Neural cell (in vitro differentiated cells): Measurements from ENCODE around the gene ATP6V1F.

Experiments
- EP300 ChIP-seq: fragments of 450-650 bp; conservative IDR thresholded peaks from 2 replicates; pipeline ENCODE4 v1.6.1; 2014; ENCODE audit warnings: antibody characterized with exemption, mild to moderate bottlenecking, moderate library complexity; ENCODE audit not compliant: poor library complexity, severe bottlenecking
- EZH2 ChIP-seq: fragments of 200-600, 300-800 bp; shearing (Covaris generic), sonication (generic); IDR thresholded peaks from 2 replicates; pipeline ENCODE4 v1.6.1; 2014; ENCODE audit warnings: antibody characterized with exemption, low read length, borderline replicate concordance, mild to moderate bottlenecking; ENCODE audit not compliant: insufficient read depth, poor library complexity, severe bottlenecking
- MXI1 ChIP-seq: fragments of 450-650 bp; conservative IDR thresholded peaks from 2 replicates; pipeline ENCODE4 v1.6.1; 2014; ENCODE audit warnings: antibody characterized with exemption, mild to moderate bottlenecking; ENCODE audit not compliant: poor library complexity, severe bottlenecking
- POLR2AphosphoS5 ChIP-seq: IDR thresholded peaks from 2 replicates; pipeline ENCODE4 v1.6.1; 2012
- RAD21 ChIP-seq: fragments of 450-650 bp; conservative IDR thresholded peaks from 2 replicates; pipeline ENCODE4 v1.6.1; 2014; ENCODE audit warnings: antibody characterized with exemption, mild to moderate bottlenecking, moderate library complexity
- REST ChIP-seq: IDR thresholded peaks from 2 replicates; pipeline ENCODE4 v1.6.1; 2012; ENCODE audit warnings: borderline replicate concordance
- SMC3 ChIP-seq: fragments of 450-650 bp; conservative IDR thresholded peaks from 2 replicates; pipeline ENCODE4 v1.6.1; 2014; ENCODE audit warnings: antibody characterized with exemption, mild to moderate bottlenecking, moderate library complexity; ENCODE audit not compliant: poor library complexity
- TAF1 ChIP-seq: IDR thresholded peaks from 2 replicates; pipeline ENCODE4 v1.6.1; 2012; ENCODE audit warnings: low read depth
- TF ChIP-seq, protein P1 (sequence below): fragments of 450-650 bp; IDR thresholded peaks from 2 replicates; pipeline ENCODE4 v1.5.1; 2014; ENCODE audit warnings: antibody characterized with exemption, mild to moderate bottlenecking, moderate library complexity; ENCODE audit not compliant: poor library complexity, severe bottlenecking

DNA sequence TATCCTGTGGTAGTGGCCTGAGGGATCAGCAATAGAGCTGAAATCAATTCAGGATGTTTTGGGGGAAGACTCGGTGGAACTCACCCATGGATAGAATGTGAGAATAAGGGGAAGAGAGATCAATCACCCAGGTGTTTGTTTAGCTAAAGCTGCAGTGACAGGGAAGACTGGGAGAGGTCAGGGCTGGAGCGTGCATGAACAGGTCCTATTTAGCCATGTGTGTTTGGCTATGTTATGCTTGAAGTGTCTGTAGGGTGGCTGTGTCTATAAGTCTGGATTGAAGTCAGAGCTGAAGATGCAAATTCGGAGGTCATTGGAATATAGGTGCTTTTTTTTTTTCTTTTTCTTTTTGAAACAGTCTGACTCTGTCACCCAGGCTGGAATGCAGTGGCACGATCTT lies 4.6 kb downstream of the ATP6V1F start:
- TF ChIP-seq EZH2 (no peak), REST (no peak), EP300 (no peak), TAF1 (no peak), POLR2AphosphoS5 (no peak), RAD21 (no peak), SMC3 (no peak), MXI1 (no peak)
- TF ChIP-seq, protein P1, sequence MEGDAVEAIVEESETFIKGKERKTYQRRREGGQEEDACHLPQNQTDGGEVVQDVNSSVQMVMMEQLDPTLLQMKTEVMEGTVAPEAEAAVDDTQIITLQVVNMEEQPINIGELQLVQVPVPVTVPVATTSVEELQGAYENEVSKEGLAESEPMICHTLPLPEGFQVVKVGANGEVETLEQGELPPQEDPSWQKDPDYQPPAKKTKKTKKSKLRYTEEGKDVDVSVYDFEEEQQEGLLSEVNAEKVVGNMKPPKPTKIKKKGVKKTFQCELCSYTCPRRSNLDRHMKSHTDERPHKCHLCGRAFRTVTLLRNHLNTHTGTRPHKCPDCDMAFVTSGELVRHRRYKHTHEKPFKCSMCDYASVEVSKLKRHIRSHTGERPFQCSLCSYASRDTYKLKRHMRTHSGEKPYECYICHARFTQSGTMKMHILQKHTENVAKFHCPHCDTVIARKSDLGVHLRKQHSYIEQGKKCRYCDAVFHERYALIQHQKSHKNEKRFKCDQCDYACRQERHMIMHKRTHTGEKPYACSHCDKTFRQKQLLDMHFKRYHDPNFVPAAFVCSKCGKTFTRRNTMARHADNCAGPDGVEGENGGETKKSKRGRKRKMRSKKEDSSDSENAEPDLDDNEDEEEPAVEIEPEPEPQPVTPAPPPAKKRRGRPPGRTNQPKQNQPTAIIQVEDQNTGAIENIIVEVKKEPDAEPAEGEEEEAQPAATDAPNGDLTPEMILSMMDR = no peak
